ENCODE measurements around the gene UPK3A. TPM values are rescaled to one million over a fixed set of nuclear protein-coding genes. Genes with fewer than 3 reads are reported as not detected.

UPK3A gene
- total RNA-seq, 1 experiment from 2014 or later: 2.0 TPM

GRCh38 chr22:45306139-45306538 lies 21.4 kb downstream of the UPK3A start:
- Mint-ChIP-seq H3K27me3 (ENCODE audit: insufficient read depth, unreplicated experiment) (no peaks in the 10 kb centered on the region), H3K4me3 (ENCODE audit: unreplicated experiment) (peak overlapping the region; percentile 47), H3K36me3 (ENCODE audit: insufficient read depth, unreplicated experiment) (peaks cover 8% of the 10 kb centered on the region), H3K9me3 (ENCODE audit: unreplicated experiment) (no peaks in the 10 kb centered on the region), H3K4me1 (ENCODE audit: low read depth, unreplicated experiment) (peaks cover 35% of the 10 kb centered on the region), H3K27ac (ENCODE audit: unreplicated experiment) (peak overlapping the region; percentile 80)
- CTCF ChIA-PET: interaction anchor here (0.7 to 1.7 kb wide), 4 partner anchors 11 to 43 kb away, joined by 3 to 8 read pairs (median 4); no protein-coding TSS in a partner anchor
- Histone ChIP-seq H3K4me1 (peaks cover 41% of the 10 kb centered on the region), H3K4me3 (ENCODE audit: low read depth, low read length) (no peak overlapping the region), H3K9me3 (no peaks in the 10 kb centered on the region), H3K27me3 (replicated peaks; ENCODE audit: control insufficient read depth, insufficient read depth, low read length) (no peaks in the 10 kb centered on the region), H3K36me3 (ENCODE audit: control insufficient read depth, insufficient read depth, low read length) (no peaks in the 10 kb centered on the region)
- no TSS peak for BruUV-seq (replicated peaks)
- POLR2A ChIA-PET: interaction anchor here (0.5 to 1.4 kb wide), 4 partner anchors 11 to 569 kb away, joined by 3 to 8 read pairs (median 4); partner anchors contain the start of genes RIBC2 and SMC1B
- intact Hi-C loops (cut with micrococcal nuclease; ENCODE audit: unreplicated experiment): no loop called here
- TF ChIP-seq, protein P1, sequence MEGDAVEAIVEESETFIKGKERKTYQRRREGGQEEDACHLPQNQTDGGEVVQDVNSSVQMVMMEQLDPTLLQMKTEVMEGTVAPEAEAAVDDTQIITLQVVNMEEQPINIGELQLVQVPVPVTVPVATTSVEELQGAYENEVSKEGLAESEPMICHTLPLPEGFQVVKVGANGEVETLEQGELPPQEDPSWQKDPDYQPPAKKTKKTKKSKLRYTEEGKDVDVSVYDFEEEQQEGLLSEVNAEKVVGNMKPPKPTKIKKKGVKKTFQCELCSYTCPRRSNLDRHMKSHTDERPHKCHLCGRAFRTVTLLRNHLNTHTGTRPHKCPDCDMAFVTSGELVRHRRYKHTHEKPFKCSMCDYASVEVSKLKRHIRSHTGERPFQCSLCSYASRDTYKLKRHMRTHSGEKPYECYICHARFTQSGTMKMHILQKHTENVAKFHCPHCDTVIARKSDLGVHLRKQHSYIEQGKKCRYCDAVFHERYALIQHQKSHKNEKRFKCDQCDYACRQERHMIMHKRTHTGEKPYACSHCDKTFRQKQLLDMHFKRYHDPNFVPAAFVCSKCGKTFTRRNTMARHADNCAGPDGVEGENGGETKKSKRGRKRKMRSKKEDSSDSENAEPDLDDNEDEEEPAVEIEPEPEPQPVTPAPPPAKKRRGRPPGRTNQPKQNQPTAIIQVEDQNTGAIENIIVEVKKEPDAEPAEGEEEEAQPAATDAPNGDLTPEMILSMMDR (IDR thresholded peaks at IDR 0.05; ENCODE audit: insufficient read depth in 1 of 2, low read depth in 1 of 2, low read length in 1 of 2, severe bottlenecking in 1 of 2, unreplicated experiment in 1 of 2): no peak
- DNase-seq: no peak

- Mint-ChIP-seq H3K27ac (ENCODE audit: unreplicated experiment) (peak overlapping the region; percentile 90), H3K36me3 (ENCODE audit: insufficient read depth, unreplicated experiment) (peaks cover 28% of the 10 kb centered on the region), H3K9me3 (ENCODE audit: unreplicated experiment) (no peaks in the 10 kb centered on the region), H3K4me3 (ENCODE audit: unreplicated experiment) (peak overlapping the region; percentile 81), H3K4me1 (ENCODE audit: low read depth, unreplicated experiment) (peaks cover 51% of the 10 kb centered on the region), H3K27me3 (ENCODE audit: insufficient read depth, unreplicated experiment) (no peaks in the 10 kb centered on the region)
- no peak for DNase-seq
- 0 out of 2 replicates have a peak, but pooled peaks cover 1% of the 10 kb centered on the region for H3K36me3 ChIP-seq (ENCODE audit: control insufficient read depth, insufficient read depth, low read length)
- POLR2A ChIA-PET: interaction anchor here (1.1 kb wide), 1 partner anchor 35 kb away, joined by 3 read pairs; no protein-coding TSS in a partner anchor
- CTCF ChIA-PET: no interaction called here
- BruUV-seq (replicated peaks): no TSS peak
- H3K4me3 ChIP-seq (ENCODE audit: low read depth, low read length): no peak overlapping the region
- H3K27me3 ChIP-seq (replicated peaks; ENCODE audit: control insufficient read depth, insufficient read depth, low read length): no peaks in the 10 kb centered on the region
- TF ChIP-seq, protein P1 (IDR thresholded peaks at IDR 0.05; ENCODE audit: insufficient read depth in 1 of 2, low read depth in 1 of 2, low read length in 1 of 2, severe bottlenecking in 1 of 2, unreplicated experiment in 1 of 2): no peak
- H3K9me3 ChIP-seq: no peaks in the 10 kb centered on the region
- intact Hi-C loops (cut with micrococcal nuclease; ENCODE audit: unreplicated experiment): no loop called here
- H3K4me1 ChIP-seq: peaks cover 57% of the 10 kb centered on the region
Measured at GRCh38 chr22:45308391-45308956, 23.7 kb downstream of the UPK3A start.

GRCh38 chr22:45308957-45309421 lies 24.2 kb downstream of the UPK3A start:
- Mint-ChIP-seq H3K27me3 (ENCODE audit: insufficient read depth, unreplicated experiment) (no peaks in the 10 kb centered on the region), H3K36me3 (ENCODE audit: insufficient read depth, unreplicated experiment) (peaks cover 28% of the 10 kb centered on the region), H3K4me3 (ENCODE audit: unreplicated experiment) (peak overlapping the region; percentile 81), H3K9me3 (ENCODE audit: unreplicated experiment) (no peaks in the 10 kb centered on the region), H3K27ac (ENCODE audit: unreplicated experiment) (peak overlapping the region; percentile 90), H3K4me1 (ENCODE audit: low read depth, unreplicated experiment) (peaks cover 56% of the 10 kb centered on the region)
- H3K36me3 ChIP-seq (ENCODE audit: control insufficient read depth, insufficient read depth, low read length): 0 out of 2 replicates have a peak, but pooled peaks cover 1% of the 10 kb centered on the region
- no peaks in the 10 kb centered on the region for H3K27me3 ChIP-seq (replicated peaks; ENCODE audit: control insufficient read depth, insufficient read depth, low read length)
- ChIA-PET CTCF (no interaction called here), POLR2A (interaction anchor here (1.1 kb wide), 1 partner anchor 35 kb away, joined by 3 read pairs; no protein-coding TSS in a partner anchor)
- no peaks in the 10 kb centered on the region for H3K9me3 ChIP-seq
- H3K4me1 ChIP-seq: peaks cover 62% of the 10 kb centered on the region
- DNase-seq: no peak
- no TSS peak for BruUV-seq (replicated peaks)
- peak overlapping the region; percentile 28 for H3K4me3 ChIP-seq (ENCODE audit: low read depth, low read length)
- intact Hi-C loops (cut with micrococcal nuclease; ENCODE audit: unreplicated experiment): loop anchor here (1.0 kb wide), 1 partner anchor 36 kb away; no protein-coding TSS in a partner anchor
- TF ChIP-seq, protein P1 (IDR thresholded peaks at IDR 0.05; ENCODE audit: insufficient read depth in 1 of 2, low read depth in 1 of 2, low read length in 1 of 2, severe bottlenecking in 1 of 2, unreplicated experiment in 1 of 2): no peak

Measured in Caco-2 (cell line).